Mucosa of rectum (tissue), 2 donors: Measurements from ENCODE around the gene SNRPD1.
"Not testable (repeated sequence)": the region's sequence is repeated elsewhere in the genome, so short reads cannot be mapped to it uniquely, and the experiment has no call there.

Experiments
- H3K27ac ChIP-seq, 2 donors: one replicate each; pipeline ENCODE4 v1.7.0; 2013; ENCODE audit warnings: inconsistent platforms in 2 of 2, low read depth in 2 of 2, low read length in 2 of 2
- H3K27me3 ChIP-seq, 2 donors: one replicate each; pipeline ENCODE4 v1.7.0; 2013; ENCODE audit warnings: low read length in 2 of 2; ENCODE audit not compliant: control insufficient read depth in 2 of 2, insufficient read depth in 2 of 2
- H3K36me3 ChIP-seq, 2 donors: one replicate each; pipeline ENCODE4 v1.7.0; 2013; ENCODE audit warnings: low read length in 2 of 2; ENCODE audit not compliant: control insufficient read depth in 2 of 2, insufficient read depth in 2 of 2
- H3K4me1 ChIP-seq, 2 donors: one replicate each; pipeline ENCODE4 v1.7.0; 2013; ENCODE audit warnings: low read length in 2 of 2, mild to moderate bottlenecking in 1 of 2; ENCODE audit not compliant: control insufficient read depth in 2 of 2, insufficient read depth in 2 of 2
- H3K4me3 ChIP-seq, 2 donors: one replicate each; pipeline ENCODE4 v1.7.0; 2013; ENCODE audit warnings: low read length in 2 of 2
- H3K9ac ChIP-seq, 2 donors: one replicate each; pipeline ENCODE4 v1.7.0; 2013; ENCODE audit warnings: low read length in 2 of 2, low read depth in 1 of 2, mild to moderate bottlenecking in 1 of 2
- H3K9me3 ChIP-seq, 2 donors: one replicate each; pipeline ENCODE4 v1.7.0; 2013; ENCODE audit warnings: low read length in 2 of 2; ENCODE audit not compliant: control insufficient read depth in 2 of 2
- donor health status: healthy.
- donor health status: Normal muscosa, but diverticular disease.

The SNRPD1 gene

GRCh38 chr18:21612125-21613039, at the start of gene SNRPD1:
SNRPD1 (plus strand) TSS chr18:21612314; CDS start chr18:21612430, 116 bp downstream.
- peak within 1 kb of the TSS; percentile 78 to 94 for H3K4me3 ChIP-seq
- H3K36me3 ChIP-seq = peaks cover 0 to 6% of the 10 kb centered on the region in 2 donors
- H3K9me3 ChIP-seq = no peaks in the 10 kb centered on the region
- H3K4me1 ChIP-seq = peaks cover 7 to 8% of the 10 kb centered on the region in 2 donors
- H3K27ac ChIP-seq = peak within 1 kb of the TSS; percentile 85 to 90
- H3K27me3 ChIP-seq = no peaks in the 10 kb centered on the region
- peak within 1 kb of the TSS; percentile 79 to 85 for H3K9ac ChIP-seq

- Histone ChIP-seq H3K9me3 (no peaks in the 10 kb centered on the region), H3K36me3 (peaks cover 34 to 43% of the 10 kb centered on the region in 2 donors), H3K27me3 (no peaks in the 10 kb centered on the region), H3K9ac (no peak overlapping the region), H3K27ac (no peak overlapping the region), H3K4me3 (no peak overlapping the region), H3K4me1 (no peaks in the 10 kb centered on the region)
Observed at GRCh38 chr18:21571772-21572171, 40.3 kb upstream of the SNRPD1 start.

GRCh38 chr18:21575656-21576055, 36.5 kb upstream of the SNRPD1 start:
- Histone ChIP-seq H3K9me3 (no peaks in the 10 kb centered on the region), H3K4me3 (no peak overlapping the region), H3K9ac (no peak overlapping the region), H3K27me3 (no peaks in the 10 kb centered on the region), H3K27ac (no peak overlapping the region), H3K4me1 (no peaks in the 10 kb centered on the region), H3K36me3 (peaks cover 24 to 33% of the 10 kb centered on the region in 2 donors)

DNA sequence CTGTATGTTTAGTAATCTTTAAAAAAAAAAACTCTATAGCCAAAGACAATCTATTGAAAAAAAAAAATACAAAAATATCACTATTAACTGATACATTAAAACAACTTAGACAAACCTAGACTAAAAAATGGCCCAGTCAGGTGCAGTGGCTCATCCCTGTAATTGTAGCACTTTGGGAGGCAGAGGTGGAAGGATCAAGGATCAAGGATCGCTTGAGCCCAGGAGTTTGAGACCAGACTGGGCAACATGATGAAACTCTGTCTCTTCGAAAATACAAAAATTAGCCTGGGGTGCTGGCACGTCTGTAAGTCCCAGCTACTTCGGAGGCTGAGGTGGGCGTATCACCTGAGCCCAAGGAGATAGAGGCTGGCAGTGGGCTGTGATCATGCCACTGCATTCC, 27.7 kb upstream of the SNRPD1 start:
- Histone ChIP-seq H3K36me3 (peaks cover 4 to 5% of the 10 kb centered on the region in 2 donors), H3K9ac (no peak overlapping the region), H3K4me1 (no peaks in the 10 kb centered on the region), H3K9me3 (no peaks in the 10 kb centered on the region), H3K27ac (no peak overlapping the region), H3K27me3 (no peaks in the 10 kb centered on the region), H3K4me3 (no peak overlapping the region)

- H3K9ac ChIP-seq, H3K36me3 ChIP-seq, H3K4me1 ChIP-seq, H3K27ac ChIP-seq, H3K4me3 ChIP-seq, H3K9me3 ChIP-seq, H3K27me3 ChIP-seq: not testable (repeated sequence)
Observed at GRCh38 chr18:21592361-21592760, 19.8 kb upstream of the SNRPD1 start.

DNA sequence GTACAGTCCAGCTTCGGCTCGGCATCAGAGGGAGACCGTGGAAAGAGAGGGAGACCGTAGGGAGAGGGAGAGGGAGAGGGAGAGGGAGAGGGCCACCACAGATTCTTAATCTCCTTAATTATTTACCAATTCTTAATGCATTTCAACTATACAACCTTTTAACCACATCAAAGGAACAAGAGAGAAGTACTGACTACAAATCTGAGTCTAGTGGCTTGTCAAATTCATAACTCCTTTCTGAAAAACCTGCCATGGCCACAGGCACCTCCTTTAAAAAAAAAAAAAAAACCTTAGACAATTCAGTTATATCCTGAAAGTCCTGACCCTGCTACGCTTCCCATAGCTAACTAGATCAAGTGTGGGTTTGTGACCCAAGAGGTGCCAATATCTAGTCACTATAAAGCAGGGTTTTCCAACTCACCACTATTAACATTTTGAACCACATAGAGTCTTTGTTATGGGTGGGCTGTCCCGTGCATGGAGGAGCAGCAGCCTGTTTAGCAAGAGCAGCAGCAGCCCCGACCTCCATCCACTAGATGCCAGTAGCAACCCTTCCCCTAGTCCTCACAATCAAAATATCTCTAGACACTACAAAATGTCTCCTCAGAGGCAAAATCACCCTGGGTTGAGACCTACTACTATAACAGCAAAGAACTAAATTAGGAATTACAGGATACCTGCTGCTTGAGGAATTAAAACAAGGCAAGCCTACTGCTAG, 18.4 kb upstream of the SNRPD1 start:
- Histone ChIP-seq H3K27me3 (no peaks in the 10 kb centered on the region), H3K27ac (no peak overlapping the region), H3K4me3 (no peak overlapping the region), H3K9ac (no peak overlapping the region), H3K4me1 (peaks cover 0 to 3% of the 10 kb centered on the region in 2 donors), H3K36me3 (peaks cover 0 to 4% of the 10 kb centered on the region in 2 donors), H3K9me3 (no peaks in the 10 kb centered on the region)

DNA sequence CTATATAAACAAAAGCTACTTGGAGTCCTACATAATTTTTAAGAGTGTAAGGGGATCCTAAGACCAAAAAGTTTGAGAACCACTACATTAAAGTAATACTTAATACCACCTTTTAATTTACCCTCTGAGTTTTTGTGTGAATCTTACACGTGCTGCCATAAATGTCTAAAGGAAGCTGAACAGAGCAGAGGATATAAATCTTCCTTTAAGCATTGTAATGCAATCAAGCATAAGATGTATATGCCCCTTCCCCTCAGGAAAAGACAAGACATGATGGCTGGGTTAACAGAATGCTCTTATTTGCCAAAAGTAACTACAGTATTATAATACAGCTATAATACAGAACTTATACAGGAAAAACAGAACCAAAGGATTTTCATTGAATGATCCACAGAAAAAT, 14.5 kb upstream of the SNRPD1 start:
- Histone ChIP-seq H3K36me3 (peaks cover 0 to 4% of the 10 kb centered on the region in 2 donors), H3K9me3 (no peaks in the 10 kb centered on the region), H3K4me3 (no peak overlapping the region), H3K27ac (no peak overlapping the region), H3K27me3 (no peaks in the 10 kb centered on the region), H3K9ac (no peak overlapping the region), H3K4me1 (peaks cover 0 to 7% of the 10 kb centered on the region in 2 donors)

DNA sequence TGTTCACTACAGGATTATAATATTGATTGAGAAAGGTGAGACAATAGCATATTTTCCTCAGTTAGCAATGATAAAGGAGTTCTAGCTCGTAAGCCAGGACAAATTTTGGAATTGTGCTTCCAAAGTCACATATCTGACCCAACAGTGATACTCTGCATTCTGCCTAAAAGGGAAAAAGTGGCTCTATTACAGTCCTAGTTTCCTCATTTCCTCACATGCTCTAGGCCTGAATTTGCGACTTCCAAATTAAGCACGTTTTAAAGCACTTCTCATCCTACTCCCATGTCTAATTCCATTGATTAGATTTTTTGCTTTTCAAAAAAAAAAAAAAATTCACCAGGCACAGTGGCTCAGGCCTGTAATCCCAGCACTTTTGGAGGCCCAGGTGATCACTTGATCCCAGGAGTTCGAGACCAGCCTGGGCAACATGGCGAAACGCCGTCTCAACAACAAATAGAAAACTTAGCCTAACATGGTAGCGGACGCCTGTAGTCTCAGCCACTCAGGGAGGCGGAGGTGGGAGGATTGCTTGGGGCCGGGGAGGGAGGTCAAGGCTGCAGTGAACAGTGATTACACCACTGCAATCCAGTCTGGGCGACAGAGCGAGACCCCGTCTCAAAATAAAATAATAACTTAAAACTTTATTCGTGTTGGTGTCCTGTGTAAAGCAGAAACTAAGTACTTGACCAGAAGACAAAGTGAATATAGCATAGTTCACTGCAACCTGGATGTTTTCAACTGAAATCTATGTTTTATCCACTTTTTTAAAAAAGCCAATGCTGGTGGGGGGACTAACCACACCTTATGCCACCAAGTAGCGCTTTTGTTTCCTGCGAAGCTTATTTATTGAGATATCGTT, 13.2 kb upstream of the SNRPD1 start:
- Histone ChIP-seq H3K4me1 (peaks cover 0 to 7% of the 10 kb centered on the region in 2 donors), H3K9ac (peak overlapping the region; percentile 97 to 99), H3K36me3 (peaks cover 0 to 2% of the 10 kb centered on the region in 2 donors), H3K27ac (peak overlapping the region; percentile 98 to 100), H3K4me3 (peak overlapping the region; percentile 91 to 93), H3K27me3 (no peaks in the 10 kb centered on the region), H3K9me3 (no peaks in the 10 kb centered on the region)

DNA sequence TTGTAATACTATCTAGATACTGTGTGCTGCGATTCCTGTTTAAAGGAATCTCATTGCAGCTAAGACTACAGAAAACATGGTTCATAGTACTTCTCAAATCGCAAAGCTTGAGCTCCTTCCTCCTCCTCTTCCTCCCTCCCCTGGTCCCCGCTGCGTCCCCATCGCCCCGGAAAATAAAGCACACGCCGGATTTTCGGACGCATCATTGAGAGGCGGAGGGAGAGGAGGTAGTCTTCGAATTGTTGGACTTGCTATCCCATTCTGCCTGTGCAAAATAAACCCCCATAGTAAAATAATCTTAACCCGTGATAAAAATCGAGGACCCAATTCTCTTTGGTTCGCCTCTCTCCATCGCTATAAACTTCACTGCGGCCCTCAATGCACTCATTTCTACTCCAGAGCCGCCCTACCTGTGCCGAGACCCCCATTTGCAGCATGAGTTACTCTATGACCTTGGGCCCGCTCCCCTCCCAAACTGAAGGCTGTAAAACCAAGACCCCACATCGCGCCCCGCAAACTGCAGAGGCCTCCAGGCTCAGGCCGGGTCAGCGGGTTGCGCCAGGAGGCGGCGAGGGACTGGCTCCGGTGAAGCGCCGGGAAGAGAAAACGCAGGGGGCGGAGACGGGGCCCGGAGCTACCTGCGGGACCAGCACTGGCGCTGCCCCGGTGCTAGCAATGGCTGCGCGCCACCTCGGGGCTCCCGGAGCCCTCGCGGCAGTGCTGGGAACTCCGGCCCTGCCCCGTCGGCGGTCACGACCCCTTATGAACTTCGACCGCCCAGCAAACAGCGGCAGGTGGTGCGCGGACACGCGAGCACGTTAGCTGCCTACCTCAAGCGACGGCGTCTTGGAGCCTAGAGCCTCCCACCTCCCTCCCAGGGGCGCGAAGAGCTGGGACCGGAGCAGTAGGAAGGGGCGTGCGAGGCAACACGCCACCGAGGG, 12.3 kb upstream of the SNRPD1 start:
- H3K4me3 ChIP-seq = peak overlapping the region; percentile 91 to 93
- no peaks in the 10 kb centered on the region for H3K27me3 ChIP-seq
- H3K27ac ChIP-seq = peak overlapping the region; percentile 98 to 100
- peaks cover 0 to 7% of the 10 kb centered on the region in 2 donors for H3K4me1 ChIP-seq
- H3K9me3 ChIP-seq = no peaks in the 10 kb centered on the region
- H3K36me3 ChIP-seq = no peaks in the 10 kb centered on the region
- peak overlapping the region; percentile 97 to 99 for H3K9ac ChIP-seq
